ENCODE results near the gene OCEL1.
"Not testable (repeated sequence)": the region's sequence is repeated elsewhere in the genome, so short reads cannot be mapped to it uniquely, and the experiment has no call there.

Gene OCEL1

GRCh38 chr19:17266026-17266425 lies 40.0 kb downstream of the OCEL1 start:
- no peak for DNase-seq

- no peak for DNase-seq
Measured at GRCh38 chr19:17266589-17266974, 40.6 kb downstream of the OCEL1 start.

GRCh38 chr19:17266975-17267788 lies 41.2 kb downstream of the OCEL1 start, which contains the start of gene BABAM1:
TSS of gene BABAM1 (plus strand) at chr19:17267443. CDS start at chr19:17268807, 1,364 bp downstream.
- DNase-seq = peak; percentile 94 to 99

- DNase-seq = no peak
Measured at GRCh38 chr19:17268754-17269153, 42.7 kb downstream of the OCEL1 start.

GRCh38 chr19:17274892-17275291 lies 48.9 kb downstream of the OCEL1 start:
- not testable (repeated sequence) for DNase-seq

- DNase-seq = no peak
Measured at GRCh38 chr19:17275441-17276175, 49.6 kb downstream of the OCEL1 start.
